CD14-positive monocyte (primary cell): ENCODE data around the gene MLN. TPM values are rescaled to one million over a fixed set of nuclear protein-coding genes. Genes with fewer than 3 reads are reported as not detected.

Experiments
- DNase-seq, 3 donors: peaks; one replicate each; pipeline ENCODE4 v3.0.0-alpha.2; 2011 to 2022
- H2AFZ ChIP-seq: 2 replicates; pipeline ENCODE4 v1.6.0; 2012; ENCODE audit warnings: mild to moderate bottlenecking, low read depth, low read length, inconsistent platforms; ENCODE audit not compliant: insufficient read depth, poor library complexity, severe bottlenecking
- H3K27ac ChIP-seq, 2 donors: 1 replicate in 1 of 2; 2 replicates in 1 of 2; pipeline ENCODE4 v1.5.1; 2012 to 2013; ENCODE audit warnings: low read length in 2 of 2, control low read depth in 1 of 2, inconsistent platforms in 1 of 2, low read depth in 1 of 2, mild to moderate bottlenecking in 1 of 2
- H3K27me3 ChIP-seq, 2 donors: one replicate each; pipeline versions ENCODE4 v1.6.0 to v1.6.1; 2011 to 2013; ENCODE audit warnings: low read length in 2 of 2; ENCODE audit not compliant: control insufficient read depth in 2 of 2, insufficient read depth in 2 of 2
- H3K36me3 ChIP-seq, 2 donors: replicated peaks in 1 of 2; 1 replicate in 1 of 2; 2 replicates in 1 of 2; pipeline versions ENCODE4 v1.5.1 to v1.6.1; 2012 to 2013; ENCODE audit warnings: low read length in 2 of 2, control low read depth in 1 of 2, inconsistent platforms in 1 of 2, mild to moderate bottlenecking in 1 of 2; ENCODE audit not compliant: insufficient read depth in 2 of 2, control insufficient read depth in 1 of 2
- H3K4me1 ChIP-seq, 2 donors: 1 replicate in 1 of 2; 2 replicates in 1 of 2; pipeline versions ENCODE4 v1.5.1 to v1.6.1; 2012 to 2013; ENCODE audit warnings: low read length in 2 of 2, control low read depth in 1 of 2, inconsistent platforms in 1 of 2, mild to moderate bottlenecking in 1 of 2, moderate library complexity in 1 of 2; ENCODE audit not compliant: insufficient read depth in 2 of 2, control insufficient read depth in 1 of 2
- H3K4me2 ChIP-seq: replicated peaks from 2 replicates; pipeline ENCODE3; 2012; ENCODE audit warnings: low read length, moderate library complexity, mild to moderate bottlenecking; ENCODE audit not compliant: poor library complexity, severe bottlenecking; ENCODE audit errors: extremely low read depth
- H3K4me3 ChIP-seq, 3 experiments: fragments of 200-600 bp in 1 of 3; sonication (generic) in 1 of 3; replicated peaks in 1 of 3; 1 replicate in 2 of 3; 2 replicates in 1 of 3; pipeline ENCODE4 v1.5.1; 2011 to 2013; ENCODE audit warnings: low read length in 3 of 3, mild to moderate bottlenecking in 3 of 3, control low read depth in 2 of 3, low read depth in 2 of 3, inconsistent platforms in 1 of 3, moderate library complexity in 1 of 3
- H3K79me2 ChIP-seq: 2 replicates; pipeline ENCODE4 v1.6.0; 2012; ENCODE audit warnings: mild to moderate bottlenecking, control low read depth, inconsistent platforms, low read length, moderate library complexity; ENCODE audit not compliant: insufficient read depth
- H3K9ac ChIP-seq: 2 replicates; pipeline ENCODE4 v1.6.0; 2017; ENCODE audit warnings: low read length, mild to moderate bottlenecking; ENCODE audit not compliant: insufficient read depth, poor library complexity, severe bottlenecking
- H3K9me3 ChIP-seq, 2 donors: replicated peaks in 1 of 2; 1 replicate in 1 of 2; 2 replicates in 1 of 2; pipeline versions ENCODE4 v1.5.1 to v1.6.1; 2012 to 2013; ENCODE audit warnings: low read length in 2 of 2, control low read depth in 1 of 2; ENCODE audit not compliant: control insufficient read depth in 1 of 2, insufficient read depth in 1 of 2
- H4K20me1 ChIP-seq: 2 replicates; pipeline ENCODE4 v1.6.0; 2012; ENCODE audit warnings: mild to moderate bottlenecking, low read length, control low read depth, moderate library complexity; ENCODE audit not compliant: insufficient read depth
- H3K27ac Mint-ChIP-seq, 7 donors: one replicate each; pipeline ENCODE4 v1.8.0; 2020; ENCODE audit warnings: mild to moderate bottlenecking in 7 of 7, mixed read lengths in 7 of 7, moderate library complexity in 6 of 7, inconsistent platforms in 2 of 7
- H3K27me3 Mint-ChIP-seq, 3 donors: one replicate each; pipeline ENCODE4 v1.8.0; 2021 to 2022; ENCODE audit warnings: low read depth in 3 of 3, mild to moderate bottlenecking in 3 of 3, mixed read lengths in 3 of 3, moderate library complexity in 3 of 3, inconsistent platforms in 1 of 3
- H3K36me3 Mint-ChIP-seq, 2 donors: one replicate each; pipeline ENCODE4 v1.8.0; 2020; ENCODE audit warnings: mixed read lengths in 2 of 2, inconsistent platforms in 1 of 2, mild to moderate bottlenecking in 1 of 2
- H3K4me1 Mint-ChIP-seq: one replicate; pipeline ENCODE4 v1.8.0; 2020; ENCODE audit warnings: mild to moderate bottlenecking, mixed read lengths
- H3K4me3 Mint-ChIP-seq, 2 donors: one replicate each; pipeline ENCODE4 v1.8.0; 2020; ENCODE audit warnings: mild to moderate bottlenecking in 2 of 2, mixed read lengths in 2 of 2, moderate library complexity in 1 of 2
- H3K9me3 Mint-ChIP-seq, 7 donors: one replicate each; pipeline ENCODE4 v1.8.0; 2020 to 2022; ENCODE audit warnings: mixed read lengths in 7 of 7, mild to moderate bottlenecking in 6 of 7, moderate library complexity in 6 of 7, inconsistent platforms in 2 of 7
- WGBS: methylation state at CpG from one replicate; pipeline ENCODE4 v1.1.5; 2013; ENCODE audit warnings: missing lambda C conversion rate; ENCODE audit not compliant: insufficient coverage; 5-methylcytosine and 5-hydroxymethylcytosine counted together
- intact Hi-C, 2 donors: fragments of 100-400 bp; cut with micrococcal nuclease; formaldehyde crosslinking; loops; one replicate each; pipeline versions ENCODE4 v1.15.0 to v1.15.1; 2023
- polyA plus RNA-seq, 3 donors: library from polyadenylated mRNA; depleted of rRNA in 1 of 3; unstranded in 2 of 3; stranded (reverse) in 1 of 3; fragments of 300-500 nt in 2 of 3; fragments of >200 nt in 1 of 3; fragmentation: Illumina TruSeq in 2 of 3; gene quantifications; 1 replicate in 2 of 3; 2 replicates in 1 of 3; pipeline ENCODE4 v1.2.3, GENCODE V29; 2012 to 2021
- TF ChIP-seq, protein P1 (sequence below): fragments of 200-600 bp; IDR thresholded peaks from one replicate; pipeline ENCODE4 v1.8.0; 2022; ENCODE audit warnings: antibody characterized with exemption, mild to moderate bottlenecking

Gene MLN
- polyA plus RNA-seq, 3 donors, result not detected

GRCh38 chr6:33790379-33790778, 13.4 kb downstream of the MLN start:
- peaks cover 11 to 12% of the 10 kb centered on the region in 2 donors for H3K36me3 Mint-ChIP-seq
- no peak overlapping the region for H3K27ac Mint-ChIP-seq
- intact Hi-C loops, result no loop called here

DNA sequence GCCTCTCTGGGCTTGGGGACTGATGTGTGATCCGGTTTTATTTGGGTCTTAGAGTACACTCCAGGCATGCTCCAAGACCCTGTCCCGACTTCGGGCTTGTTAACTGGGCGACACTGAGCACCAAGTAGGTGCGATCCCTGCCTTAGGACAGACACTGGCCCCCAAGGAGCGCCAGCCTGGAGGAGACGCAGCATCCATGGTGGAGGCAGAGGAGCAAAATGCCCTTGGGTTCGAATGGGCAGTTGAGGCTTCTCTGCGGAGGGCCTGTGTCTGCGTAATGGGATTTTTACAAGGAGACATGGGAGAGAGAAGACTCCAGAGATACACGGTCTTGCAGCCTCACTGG, 14.3 kb downstream of the MLN start:
- Mint-ChIP-seq H3K27me3 (peaks cover 10 to 15% (median 12%) of the 10 kb centered on the region in 3 donors), H3K27ac (peak overlapping the region in 4 of 7 donors; percentile 59 to 92 (median 76)), H3K9me3 (peaks cover 0 to 1% (median 0%) of the 10 kb centered on the region in 7 donors), H3K4me1 (peaks cover 37% of the 10 kb centered on the region), H3K36me3 (peaks cover 20% of the 10 kb centered on the region in 2 donors), H3K4me3 (peak overlapping the region; percentile 77 to 90)
- TF ChIP-seq, protein P1, sequence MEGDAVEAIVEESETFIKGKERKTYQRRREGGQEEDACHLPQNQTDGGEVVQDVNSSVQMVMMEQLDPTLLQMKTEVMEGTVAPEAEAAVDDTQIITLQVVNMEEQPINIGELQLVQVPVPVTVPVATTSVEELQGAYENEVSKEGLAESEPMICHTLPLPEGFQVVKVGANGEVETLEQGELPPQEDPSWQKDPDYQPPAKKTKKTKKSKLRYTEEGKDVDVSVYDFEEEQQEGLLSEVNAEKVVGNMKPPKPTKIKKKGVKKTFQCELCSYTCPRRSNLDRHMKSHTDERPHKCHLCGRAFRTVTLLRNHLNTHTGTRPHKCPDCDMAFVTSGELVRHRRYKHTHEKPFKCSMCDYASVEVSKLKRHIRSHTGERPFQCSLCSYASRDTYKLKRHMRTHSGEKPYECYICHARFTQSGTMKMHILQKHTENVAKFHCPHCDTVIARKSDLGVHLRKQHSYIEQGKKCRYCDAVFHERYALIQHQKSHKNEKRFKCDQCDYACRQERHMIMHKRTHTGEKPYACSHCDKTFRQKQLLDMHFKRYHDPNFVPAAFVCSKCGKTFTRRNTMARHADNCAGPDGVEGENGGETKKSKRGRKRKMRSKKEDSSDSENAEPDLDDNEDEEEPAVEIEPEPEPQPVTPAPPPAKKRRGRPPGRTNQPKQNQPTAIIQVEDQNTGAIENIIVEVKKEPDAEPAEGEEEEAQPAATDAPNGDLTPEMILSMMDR, result no peak
- peak overlapping the region in 2 of 3 experiments; percentile 19 to 84 for H3K4me3 ChIP-seq
- peaks cover 0 to 19% of the 10 kb centered on the region in 2 donors for H3K27me3 ChIP-seq
- WGBS, result 94% methylated on average over 9 of the region's 11 CpGs
- no peak for DNase-seq
- H4K20me1 ChIP-seq, result peaks cover 34% of the 10 kb centered on the region
- peaks cover 18 to 28% of the 10 kb centered on the region in 2 donors for H3K4me1 ChIP-seq
- H3K27ac ChIP-seq, result peak overlapping the region in 1 of 2 donors; percentile 91
- H3K9me3 ChIP-seq, result no peaks in the 10 kb centered on the region
- peak overlapping the region; percentile 77 for H2AFZ ChIP-seq
- H3K4me2 ChIP-seq, result peak overlapping the region; percentile 87
- peaks cover 45% of the 10 kb centered on the region for H3K79me2 ChIP-seq
- H3K9ac ChIP-seq, result no peak overlapping the region
- H3K36me3 ChIP-seq, result peaks cover 8 to 24% of the 10 kb centered on the region in 2 donors
- intact Hi-C loops, result loop anchor here in 1 of 2 donors (5.0 kb wide), 1 partner anchor 638 kb away; the partner anchor contains the start of gene RPS10

More at GRCh38 chr6:33790379-33790778, 13.4 kb downstream of the MLN start:
- Mint-ChIP-seq H3K9me3 (peaks cover 0 to 1% (median 0%) of the 10 kb centered on the region in 7 donors), H3K27me3 (peaks cover 10 to 16% (median 16%) of the 10 kb centered on the region in 3 donors), H3K4me3 (no peak overlapping the region), H3K4me1 (peaks cover 31% of the 10 kb centered on the region)
- no peak overlapping the region for H3K4me3 ChIP-seq
- peaks cover 37% of the 10 kb centered on the region for H3K79me2 ChIP-seq
- peaks cover 0 to 21% of the 10 kb centered on the region in 2 donors for H3K27me3 ChIP-seq
- no peaks in the 10 kb centered on the region for H3K9me3 ChIP-seq
- H4K20me1 ChIP-seq, result peaks cover 25% of the 10 kb centered on the region
- H3K4me1 ChIP-seq, result peaks cover 18 to 28% of the 10 kb centered on the region in 2 donors
- H3K9ac ChIP-seq, result no peak overlapping the region
- H3K4me2 ChIP-seq, result no peak overlapping the region
- DNase-seq, result no peak
- H3K36me3 ChIP-seq, result peaks cover 0 to 15% of the 10 kb centered on the region in 2 donors
- TF ChIP-seq, protein P1, result no peak
- H2AFZ ChIP-seq, result no peak overlapping the region
- H3K27ac ChIP-seq, result no peak overlapping the region
- 100% methylated on average over 1 of the region's 2 CpGs for WGBS
